Fibroblast of lung (primary cell): ENCODE data around the gene SFI1.

Experiments
- CTCF ChIP-seq, 2 donors: IDR thresholded peaks in 1 of 2; conservative IDR thresholded peaks in 1 of 2; 1 replicate in 1 of 2; 2 replicates in 1 of 2; pipeline ENCODE4 v1.5.1; 2011 to 2012; ENCODE audit warnings: low read length in 2 of 2, control low read depth in 1 of 2, inconsistent platforms in 1 of 2, low read depth in 1 of 2, mild to moderate bottlenecking in 1 of 2
- EZH2 ChIP-seq: IDR thresholded peaks from 2 replicates; pipeline ENCODE4 v1.5.1; 2012; ENCODE audit warnings: low read length, control low read depth, mild to moderate bottlenecking; ENCODE audit errors: missing control alignments

GRCh38 chr22:31561238-31561887 lies 65.0 kb downstream of the SFI1 start:
- TF ChIP-seq CTCF (conservative IDR thresholded peaks at IDR 0.05 in 1 of 2, IDR thresholded peaks at IDR 0.05 in 1 of 2; ENCODE audit: low read depth in 1 of 2, low read length in 2 of 2), result peak; percentile 89 to 92
- no peak for TF ChIP-seq EZH2
